HCEC 1CT (cell line): Measurements from ENCODE around the gene BMP3.
"Not testable (repeated sequence)": the region's sequence is repeated elsewhere in the genome, so short reads cannot be mapped to it uniquely, and the experiment has no call there.

Experiments used
- DNase-seq: peaks from one replicate; pipeline ENCODE4 v3.0.0-alpha.2; 2017

BMP3 gene, protein sequence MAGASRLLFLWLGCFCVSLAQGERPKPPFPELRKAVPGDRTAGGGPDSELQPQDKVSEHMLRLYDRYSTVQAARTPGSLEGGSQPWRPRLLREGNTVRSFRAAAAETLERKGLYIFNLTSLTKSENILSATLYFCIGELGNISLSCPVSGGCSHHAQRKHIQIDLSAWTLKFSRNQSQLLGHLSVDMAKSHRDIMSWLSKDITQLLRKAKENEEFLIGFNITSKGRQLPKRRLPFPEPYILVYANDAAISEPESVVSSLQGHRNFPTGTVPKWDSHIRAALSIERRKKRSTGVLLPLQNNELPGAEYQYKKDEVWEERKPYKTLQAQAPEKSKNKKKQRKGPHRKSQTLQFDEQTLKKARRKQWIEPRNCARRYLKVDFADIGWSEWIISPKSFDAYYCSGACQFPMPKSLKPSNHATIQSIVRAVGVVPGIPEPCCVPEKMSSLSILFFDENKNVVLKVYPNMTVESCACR

DNA sequence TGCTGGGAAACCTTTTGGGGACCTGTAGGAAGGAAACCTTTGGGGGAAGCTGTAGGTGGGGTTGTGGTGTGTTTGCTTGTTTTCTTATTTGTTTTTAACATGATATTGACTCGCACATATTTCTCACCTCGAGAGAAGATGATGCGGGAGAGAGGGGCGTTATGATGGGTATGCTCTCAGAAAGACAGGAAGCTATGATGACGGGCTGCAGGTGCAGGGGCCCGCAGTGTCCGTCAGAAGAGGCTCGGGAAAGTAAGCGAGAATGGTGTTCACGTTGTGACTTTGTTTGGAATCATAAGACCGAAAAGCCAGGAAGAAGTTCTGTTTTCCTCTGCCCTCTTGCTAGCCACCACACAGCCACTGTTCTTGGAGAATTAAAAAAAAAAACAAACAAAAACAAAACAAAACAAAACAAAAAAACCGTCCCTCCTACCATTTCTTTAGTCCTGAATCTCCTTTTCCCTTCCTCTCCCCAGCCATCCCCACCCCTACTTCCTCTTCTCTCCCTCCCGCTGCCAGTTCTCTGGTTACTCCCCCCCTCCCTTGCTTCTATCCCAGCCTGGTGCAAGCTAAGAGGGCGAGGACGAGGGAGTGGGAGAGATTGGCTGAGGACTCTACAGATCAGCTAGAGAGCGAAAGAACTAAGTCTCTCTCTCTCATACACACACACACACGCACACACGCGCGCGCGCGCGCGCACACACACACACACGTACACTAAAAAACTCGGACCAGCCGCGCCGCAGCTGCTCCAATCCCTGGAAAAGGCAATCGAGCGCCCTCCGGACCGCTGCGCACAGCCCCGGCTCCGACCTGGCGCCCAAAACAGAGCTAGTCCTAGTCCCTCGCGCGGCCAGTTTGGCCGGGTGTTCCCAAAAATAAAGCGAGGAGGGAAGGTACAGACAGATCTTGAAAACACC, at the start of gene BMP3:
Gene BMP3, plus strand, starts transcription at position 648 of the 920 bp plus-strand sequence. CDS start 577 bp downstream, outside the sequence.
- no peak for DNase-seq

DNA sequence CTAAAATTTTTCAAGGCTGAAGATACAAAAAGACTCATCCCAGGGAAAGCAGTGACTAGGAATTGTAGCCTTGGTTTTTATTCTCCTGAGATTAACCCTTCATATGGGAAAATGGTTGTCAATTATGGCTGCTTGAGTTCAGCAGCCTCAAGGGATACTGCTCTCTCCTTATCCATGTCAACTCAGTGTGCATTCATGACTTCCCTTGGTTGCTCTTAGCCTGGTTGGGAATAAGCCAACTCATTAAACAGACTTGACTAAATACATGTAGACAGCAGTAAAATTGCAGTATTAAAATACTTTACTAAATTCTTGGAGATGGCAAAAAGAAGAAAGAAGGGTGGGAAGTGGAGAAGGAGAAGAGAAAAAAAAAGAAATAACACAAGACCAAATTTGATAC, 44.5 kb upstream of the BMP3 start:
- no peak for DNase-seq

DNA sequence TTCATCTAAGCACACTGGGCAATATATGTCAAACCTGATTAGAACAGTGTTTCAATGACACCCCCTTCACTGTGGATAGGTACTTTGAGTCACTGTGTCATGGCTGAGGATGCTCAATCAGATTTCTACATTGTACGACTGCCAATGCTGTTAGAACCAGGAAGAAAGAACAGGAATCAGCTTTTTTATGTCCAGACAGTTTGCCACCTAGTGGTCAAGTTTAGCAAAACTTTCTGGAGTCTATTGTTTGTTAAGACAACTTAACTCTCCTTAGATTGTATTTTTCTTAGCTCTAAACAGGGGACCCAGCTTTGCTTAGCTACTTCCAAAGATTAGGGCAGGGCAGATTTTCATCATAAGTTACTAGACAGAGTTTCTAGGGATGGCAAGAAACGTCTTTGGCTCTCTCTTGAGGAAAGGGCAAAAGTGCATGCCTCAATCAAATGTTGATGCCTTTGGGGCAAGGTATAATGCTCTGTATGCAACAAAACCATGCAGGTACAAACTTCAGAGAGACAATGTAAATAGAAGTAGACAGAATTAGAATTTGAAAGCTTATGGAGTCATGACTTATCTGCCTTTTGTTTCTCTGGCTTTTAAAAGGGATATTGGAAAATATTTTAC, 40.5 kb upstream of the BMP3 start:
- peak; percentile 53 for DNase-seq

DNA sequence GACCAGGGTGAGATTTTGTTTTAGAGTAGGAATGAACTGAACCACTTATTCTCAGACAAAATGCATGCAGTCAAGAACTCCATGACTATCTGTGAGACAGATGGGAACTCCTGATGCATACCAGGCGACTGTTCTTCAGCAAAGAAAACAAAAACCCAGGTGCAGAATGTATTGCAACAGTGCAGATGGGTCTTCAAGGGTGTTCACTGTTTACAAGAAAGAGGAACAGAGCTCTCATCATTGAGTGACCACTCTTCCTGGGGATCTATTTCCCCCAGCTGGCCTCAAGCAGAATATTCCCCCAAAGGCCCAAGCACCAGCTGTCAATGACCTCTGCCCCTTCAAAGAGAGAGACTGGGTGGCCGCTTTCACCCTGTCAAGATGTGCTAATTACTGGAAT, 39.7 kb upstream of the BMP3 start:
- no peak for DNase-seq

GRCh38 chr4:80999943-81000342, 30.6 kb upstream of the BMP3 start:
- no peak for DNase-seq

- DNase-seq = no peak
These were observed 26.9 kb upstream of the BMP3 start for GRCh38 chr4:81003597-81004111.

- no peak for DNase-seq
These were observed 23.1 kb upstream of the BMP3 start for GRCh38 chr4:81007417-81007816.

DNA sequence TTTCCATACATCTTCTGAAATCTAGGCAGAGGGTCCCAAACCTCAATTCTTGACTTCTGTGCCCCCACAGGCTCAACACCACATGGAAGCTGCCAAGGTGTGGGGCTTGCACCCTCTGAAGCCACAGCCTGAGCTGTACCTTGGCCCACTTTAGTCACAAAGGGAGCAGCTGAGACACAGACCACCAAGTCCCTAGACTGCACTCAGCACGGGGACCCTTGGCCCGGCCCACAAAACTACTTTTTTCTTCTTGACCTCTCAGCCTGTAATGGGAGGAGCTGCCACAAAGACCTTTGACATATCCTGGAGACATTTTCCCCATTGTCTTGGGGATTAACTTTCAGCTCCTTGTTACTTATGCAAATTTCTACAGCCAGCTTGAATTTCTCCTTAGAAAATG, 13.9 kb upstream of the BMP3 start:
- DNase-seq = not testable (repeated sequence)

DNA sequence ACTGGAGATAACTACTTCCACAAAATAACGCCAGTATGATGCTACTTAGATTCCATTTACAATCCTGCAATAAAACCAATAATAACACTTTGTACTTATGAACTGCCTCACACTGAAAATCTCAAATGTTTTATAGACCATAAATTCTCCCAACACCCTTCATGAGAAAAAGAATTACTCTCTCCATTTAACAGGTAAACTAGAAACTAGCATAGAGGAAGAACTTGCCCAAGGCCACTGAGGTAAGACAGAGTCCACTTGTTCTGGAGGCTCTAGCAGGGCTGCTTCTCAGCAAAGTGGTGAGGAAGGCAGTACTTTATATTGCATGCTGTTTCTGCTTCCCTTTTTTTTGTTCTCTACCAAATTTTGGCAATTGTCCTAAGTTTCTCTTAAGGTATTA, 11.5 kb upstream of the BMP3 start:
- no peak for DNase-seq

- DNase-seq = no peak
These were observed 9.2 kb upstream of the BMP3 start for GRCh38 chr4:81021142-81021944.

GRCh38 chr4:81021981-81022380, 8.5 kb upstream of the BMP3 start:
- DNase-seq = no peak

GRCh38 chr4:81023484-81023883, 7.0 kb upstream of the BMP3 start:
- DNase-seq = no peak

DNA sequence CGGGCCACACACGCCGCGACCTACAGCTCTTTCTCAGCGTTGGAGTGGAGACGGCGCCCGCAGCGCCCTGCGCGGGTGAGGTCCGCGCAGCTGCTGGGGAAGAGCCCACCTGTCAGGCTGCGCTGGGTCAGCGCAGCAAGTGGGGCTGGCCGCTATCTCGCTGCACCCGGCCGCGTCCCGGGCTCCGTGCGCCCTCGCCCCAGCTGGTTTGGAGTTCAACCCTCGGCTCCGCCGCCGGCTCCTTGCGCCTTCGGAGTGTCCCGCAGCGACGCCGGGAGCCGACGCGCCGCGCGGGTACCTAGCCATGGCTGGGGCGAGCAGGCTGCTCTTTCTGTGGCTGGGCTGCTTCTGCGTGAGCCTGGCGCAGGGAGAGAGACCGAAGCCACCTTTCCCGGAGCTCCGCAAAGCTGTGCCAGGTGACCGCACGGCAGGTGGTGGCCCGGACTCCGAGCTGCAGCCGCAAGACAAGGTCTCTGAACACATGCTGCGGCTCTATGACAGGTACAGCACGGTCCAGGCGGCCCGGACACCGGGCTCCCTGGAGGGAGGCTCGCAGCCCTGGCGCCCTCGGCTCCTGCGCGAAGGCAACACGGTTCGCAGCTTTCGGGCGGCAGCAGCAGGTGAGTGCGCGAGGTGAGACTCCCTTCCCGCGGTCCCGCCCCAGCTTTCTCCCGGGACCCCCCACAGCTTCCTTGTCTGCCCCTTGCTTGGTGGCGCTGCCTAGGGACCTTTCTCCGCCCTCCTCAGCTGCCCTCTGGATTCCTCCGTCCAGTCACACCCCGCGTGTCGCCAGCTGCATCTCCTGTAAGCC, 678 bp downstream of the BMP3 start:
- no peak for DNase-seq

- no peak for DNase-seq
These were observed 1.5 kb downstream of the BMP3 start for GRCh38 chr4:81031796-81032551.

- DNase-seq = no peak
These were observed 2.5 kb downstream of the BMP3 start for GRCh38 chr4:81032771-81033684.

GRCh38 chr4:81038636-81039350, 8.3 kb downstream of the BMP3 start:
- peak; percentile 11 for DNase-seq

DNA sequence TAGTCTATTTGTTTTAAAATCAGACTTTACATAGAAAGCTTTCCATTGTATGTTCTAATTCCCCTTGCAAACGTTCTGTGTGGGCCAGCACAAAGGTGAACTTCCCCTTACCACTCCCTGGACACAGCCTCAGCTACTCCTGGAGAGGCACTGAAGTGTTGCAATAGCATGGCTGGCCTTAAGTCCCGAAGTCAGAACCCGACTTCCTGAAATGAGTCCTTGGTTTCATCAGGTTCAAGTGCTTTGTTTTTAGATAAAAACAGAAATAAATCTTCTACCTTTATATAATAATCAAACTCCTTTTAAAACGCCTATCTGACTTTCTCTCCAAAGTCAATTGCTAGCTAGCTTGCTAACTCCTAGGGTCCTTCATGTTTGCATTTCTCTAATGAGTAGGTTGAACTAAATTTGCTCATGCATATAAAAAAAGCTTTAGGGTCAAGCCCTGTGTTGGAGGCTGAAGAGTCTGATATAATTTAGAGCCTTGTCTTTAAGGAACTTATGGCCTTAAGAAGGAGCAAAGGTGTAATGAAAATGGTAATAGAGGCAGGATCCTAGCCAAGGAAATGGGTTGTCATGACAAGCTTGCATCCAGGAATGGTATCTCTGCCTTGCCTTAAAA, 9.0 kb downstream of the BMP3 start:
- peak; percentile 3 for DNase-seq

DNA sequence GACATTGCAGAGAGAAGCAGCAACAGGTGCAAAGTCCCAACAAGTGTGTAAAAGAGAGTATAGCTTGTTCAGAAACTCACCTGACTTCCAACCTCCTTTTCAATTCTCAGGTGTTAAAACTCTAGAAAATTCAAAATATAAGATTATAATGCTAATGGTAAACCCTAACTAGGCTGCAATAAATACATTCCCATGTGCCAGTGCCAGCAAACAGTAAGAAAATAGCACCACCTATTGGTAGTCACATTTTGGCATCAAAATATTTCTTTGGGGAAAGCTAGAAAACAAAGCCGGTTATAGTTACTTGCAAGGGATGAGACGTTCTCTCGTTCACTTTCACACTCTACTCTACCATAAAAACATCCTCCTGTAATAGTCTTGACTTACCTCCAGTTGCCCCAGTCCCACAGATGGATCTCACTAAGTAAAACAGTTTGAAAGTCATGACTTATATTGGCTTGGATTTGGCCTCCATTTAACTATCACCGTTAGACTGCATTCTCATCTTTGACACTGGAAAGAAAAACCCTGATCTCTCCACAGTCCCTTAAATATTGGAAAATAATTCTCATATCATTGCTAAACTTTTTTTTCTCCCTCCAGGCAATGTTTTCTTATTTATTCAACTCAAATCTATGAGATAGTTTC, 9.6 kb downstream of the BMP3 start:
- peak; percentile 34 for DNase-seq
